Effector CD4-positive, alpha-beta T cell (primary cell): Measurements from ENCODE around the gene STIM1.

Source experiments
- DNase-seq: peaks from one replicate; pipeline ENCODE4 v3.0.0-alpha.2; 2020

The STIM1 gene

GRCh38 chr11:3954448-3955298 is 99.2 kb downstream of the STIM1 start:
- DNase-seq = no peak

GRCh38 chr11:3955299-3955665 is 99.8 kb downstream of the STIM1 start:
- DNase-seq = no peak

GRCh38 chr11:3956038-3956437 is 100.6 kb downstream of the STIM1 start:
- DNase-seq = no peak

- no peak for DNase-seq
Measured at GRCh38 chr11:3956748-3957147, 101.3 kb downstream of the STIM1 start.

- no peak for DNase-seq
Measured at GRCh38 chr11:3957437-3957836, 102.0 kb downstream of the STIM1 start.

- DNase-seq = no peak
Measured at GRCh38 chr11:3958281-3958680, 102.8 kb downstream of the STIM1 start.

GRCh38 chr11:3959015-3959902 is 103.8 kb downstream of the STIM1 start:
- DNase-seq = no peak

GRCh38 chr11:3959903-3960265 is 104.4 kb downstream of the STIM1 start:
- no peak for DNase-seq

GRCh38 chr11:3962406-3962840 is 107.0 kb downstream of the STIM1 start:
- DNase-seq = no peak

- DNase-seq = no peak
Measured at GRCh38 chr11:3964056-3964455, 108.6 kb downstream of the STIM1 start.

- no peak for DNase-seq
Measured at GRCh38 chr11:3964935-3965604, 109.6 kb downstream of the STIM1 start.

GRCh38 chr11:3967695-3968094 is 112.2 kb downstream of the STIM1 start:
- no peak for DNase-seq

- DNase-seq = no peak
Measured at GRCh38 chr11:3969200-3969599, 113.7 kb downstream of the STIM1 start.

- DNase-seq = no peak
Measured at GRCh38 chr11:3969613-3970012, 114.1 kb downstream of the STIM1 start.

- DNase-seq = no peak
Measured at GRCh38 chr11:3970108-3970507, 114.6 kb downstream of the STIM1 start.

GRCh38 chr11:3971756-3972404 is 116.4 kb downstream of the STIM1 start:
- DNase-seq = no peak

GRCh38 chr11:3972431-3972830 is 117.0 kb downstream of the STIM1 start:
- no peak for DNase-seq

GRCh38 chr11:3977078-3977477 is 121.6 kb downstream of the STIM1 start:
- DNase-seq = no peak

GRCh38 chr11:3981084-3981633 is 125.7 kb downstream of the STIM1 start:
- DNase-seq = no peak

GRCh38 chr11:3982431-3982830 is 127.0 kb downstream of the STIM1 start:
- DNase-seq = no peak

- no peak for DNase-seq
Measured at GRCh38 chr11:3983101-3983500, 127.6 kb downstream of the STIM1 start.

GRCh38 chr11:3984896-3985295 is 129.4 kb downstream of the STIM1 start:
- DNase-seq = no peak

GRCh38 chr11:3985631-3986030 is 130.2 kb downstream of the STIM1 start:
- no peak for DNase-seq
